HCT116 (cell line): Measurements from ENCODE around the gene MRPS18C. TPM values are rescaled to one million over a fixed set of nuclear protein-coding genes. Genes with fewer than 3 reads are reported as not detected.

Experiments used
- ATAC-seq: fragments of 200-7000 bp; cut with Tn5 transposase; 2 replicates; pipeline ENCODE4 v1.9.1; 2020; ENCODE audit warnings: mild to moderate bottlenecking, moderate library complexity
- BruUV-seq: library from RNA; stranded (reverse); fragments of 400-500 nt; replicated peaks from 2 replicates; lab custom pipeline; 2021; lab: Mats Ljungman, UMichigan
- CTCF ChIA-PET: fragments of 300-600 bp; sonication (Branson Sonifier 250); formaldehyde crosslinking; loops from one replicate; lab custom pipeline; 2021; ENCODE audit warnings: antibody characterized with exemption; lab: Charles Lee
- POLR2A ChIA-PET: fragments of 300-600, 350-600 bp; sonication (Branson Sonifier 250); formaldehyde crosslinking; loops from one replicate; lab custom pipeline; 2021; ENCODE audit warnings: antibody characterized with exemption; lab: Charles Lee
- RAD21 ChIA-PET, 2 experiments: fragments of 300-600 bp; sonication (Branson Sonifier 250); formaldehyde crosslinking; loops; one replicate each; lab custom pipeline; 2023; ENCODE audit warnings: low total read pairs in 2 of 2; ENCODE audit not compliant: uncharacterized antibody in 2 of 2, unreplicated experiment in 2 of 2, low non-redundant PET in 1 of 2; lab: Charles Lee
- DNase-seq: peaks from one replicate; pipeline ENCODE4 v3.0.0-alpha.2; 2010; ENCODE audit warnings: low read depth, low spot score
- H2AFZ ChIP-seq: fragments of 200-600 bp; shearing (Covaris generic), sonication (generic); 2 replicates; pipeline ENCODE4 v1.6.1; 2017; ENCODE audit warnings: low read depth, mixed run types, mixed read lengths, antibody characterized with exemption, low read length; ENCODE audit not compliant: poor library complexity, severe bottlenecking
- H3K27ac ChIP-seq: 2 replicates; pipeline ENCODE4 v1.5.1; 2012; ENCODE audit warnings: low read depth, low read length
- H3K27me3 ChIP-seq: fragments of 200-600 bp; sonication (generic); 2 replicates; pipeline ENCODE4 v1.6.1; 2016; ENCODE audit warnings: mixed run types, low read length, mixed read lengths; ENCODE audit not compliant: insufficient read depth
- H3K36me3 ChIP-seq, 2 experiments: fragments of 200-500 bp in 1 of 2; fragments of 200-600 bp in 1 of 2; sonication (Bioruptor generic) in 1 of 2; sonication (generic) in 1 of 2; 2 replicates each; pipeline versions ENCODE4 v1.5.1 to v1.6.1; 2014 to 2016; ENCODE audit warnings: low read length in 2 of 2, inconsistent platforms in 1 of 2, mixed read lengths in 1 of 2, mixed run types in 1 of 2; ENCODE audit not compliant: insufficient read depth in 2 of 2, control insufficient read depth in 1 of 2
- H3K4me1 ChIP-seq, 2 experiments: fragments of 200-600 bp in 1 of 2; sonication (generic) in 1 of 2; 2 replicates each; pipeline versions ENCODE4 v1.5.1 to v1.6.1; 2012 to 2017; ENCODE audit warnings: low read length in 2 of 2, inconsistent platforms in 1 of 2, mild to moderate bottlenecking in 1 of 2, mixed read lengths in 1 of 2, mixed run types in 1 of 2, moderate library complexity in 1 of 2; ENCODE audit not compliant: insufficient read depth in 2 of 2, control insufficient read depth in 1 of 2
- H3K4me2 ChIP-seq: fragments of 200-600 bp; sonication (generic); 2 replicates; pipeline ENCODE4 v1.6.1; 2017; ENCODE audit warnings: mixed run types, low read length, mixed read lengths
- H3K4me3 ChIP-seq, 2 experiments: fragments of 200-600 bp in 1 of 2; sonication (generic) in 1 of 2; replicated peaks in 1 of 2; 2 replicates each; pipeline ENCODE4 v1.5.1; 2011 to 2016; ENCODE audit warnings: low read length in 2 of 2, control low read depth in 1 of 2, low read depth in 1 of 2, mild to moderate bottlenecking in 1 of 2, mixed read lengths in 1 of 2, mixed run types in 1 of 2
- H3K79me2 ChIP-seq: fragments of 200-600 bp; sonication (generic); 2 replicates; pipeline ENCODE4 v1.6.1; 2017; ENCODE audit warnings: mild to moderate bottlenecking, mixed run types, low read length, moderate library complexity, mixed read lengths; ENCODE audit not compliant: insufficient read depth
- H3K9ac ChIP-seq: fragments of 200-600 bp; sonication (generic); 2 replicates; pipeline ENCODE4 v1.6.1; 2016; ENCODE audit warnings: low read length, mixed read lengths
- H3K9me2 ChIP-seq: fragments of 200-600 bp; sonication (generic), shearing (Covaris generic); 2 replicates; pipeline ENCODE4 v1.6.1; 2017; ENCODE audit warnings: mixed run types, mild to moderate bottlenecking, moderate library complexity; ENCODE audit not compliant: insufficient read depth
- H3K9me3 ChIP-seq, 2 experiments: fragments of 200-500 bp in 1 of 2; fragments of 200-600 bp in 1 of 2; sonication (Bioruptor generic) in 1 of 2; sonication (generic) in 1 of 2; 2 replicates each; pipeline ENCODE4 v1.6.1; 2014 to 2017; ENCODE audit warnings: low read length in 2 of 2, mixed read lengths in 2 of 2, inconsistent platforms in 1 of 2, low read depth in 1 of 2, mild to moderate bottlenecking in 1 of 2, mixed run types in 1 of 2, moderate library complexity in 1 of 2; ENCODE audit not compliant: control insufficient read depth in 1 of 2, insufficient read depth in 1 of 2
- H4K20me1 ChIP-seq: fragments of 200-600 bp; sonication (generic), shearing (Covaris generic); 2 replicates; pipeline ENCODE4 v1.6.1; 2017; ENCODE audit warnings: mixed run types, mild to moderate bottlenecking, moderate library complexity; ENCODE audit not compliant: insufficient read depth
- CBX3 ChIP-seq: IDR thresholded peaks from 2 replicates; pipeline ENCODE4 v1.6.1; 2012; ENCODE audit warnings: low read depth
- EGR1 ChIP-seq: IDR thresholded peaks from 2 replicates; pipeline ENCODE4 v1.6.1; 2012; ENCODE audit warnings: low read depth
- ELF1 ChIP-seq: IDR thresholded peaks from 2 replicates; pipeline ENCODE4 v1.6.1; 2012; ENCODE audit warnings: low read depth, borderline replicate concordance
- POLR2AphosphoS5 ChIP-seq: IDR thresholded peaks from 2 replicates; pipeline ENCODE4 v1.6.1; 2011; ENCODE audit warnings: mild to moderate bottlenecking, low read depth, low read length, moderate library complexity
- RAD21 ChIP-seq: IDR thresholded peaks from 2 replicates; pipeline ENCODE4 v1.6.1; 2012; ENCODE audit warnings: low read depth, mild to moderate bottlenecking
- SP1 ChIP-seq: IDR thresholded peaks from 2 replicates; pipeline ENCODE4 v1.6.1; 2012; ENCODE audit warnings: low read depth
- ZFX ChIP-seq: fragments of 450-650 bp; IDR thresholded peaks from 2 replicates; pipeline ENCODE4 v1.6.1; 2017
- intact Hi-C: fragments of 100-400 bp; cut with micrococcal nuclease; formaldehyde crosslinking; loops from 2 replicates; pipeline ENCODE4 v1.10.0; 2022
- total RNA-seq: library from RNA; stranded (reverse); gene quantifications from one replicate; pipeline ENCODE4 v1.2.1, GENCODE V29; 2021; ENCODE audit not compliant: unreplicated experiment
- TF ChIP-seq, protein P1 (sequence below): IDR thresholded peaks from 2 replicates; pipeline ENCODE4 v1.6.1; 2011; ENCODE audit warnings: mild to moderate bottlenecking, low read length, moderate library complexity; ENCODE audit not compliant: insufficient replicate concordance; ENCODE audit errors: extremely low read depth
- TF ChIP-seq, protein P2 (sequence below): IDR thresholded peaks from 2 replicates; pipeline ENCODE4 v1.6.1; 2012
- TF ChIP-seq, protein P3 (sequence below), 3 experiments: fragments of 200-600 bp in 1 of 3; sonication (generic) in 1 of 3; IDR thresholded peaks in 2 of 3; conservative IDR thresholded peaks in 1 of 3; 2 replicates each; pipeline ENCODE4 v1.5.1; 2012 to 2017; ENCODE audit warnings: low read depth in 2 of 3, low read length in 2 of 3, antibody characterized with exemption in 1 of 3, borderline replicate concordance in 1 of 3, control low read depth in 1 of 3, mild to moderate bottlenecking in 1 of 3, mixed read lengths in 1 of 3, mixed run types in 1 of 3, moderate library complexity in 1 of 3; ENCODE audit not compliant: insufficient read depth in 1 of 3

Gene MRPS18C
- total RNA-seq, 1 experiment from 2014 or later = 59.1 TPM

DNA sequence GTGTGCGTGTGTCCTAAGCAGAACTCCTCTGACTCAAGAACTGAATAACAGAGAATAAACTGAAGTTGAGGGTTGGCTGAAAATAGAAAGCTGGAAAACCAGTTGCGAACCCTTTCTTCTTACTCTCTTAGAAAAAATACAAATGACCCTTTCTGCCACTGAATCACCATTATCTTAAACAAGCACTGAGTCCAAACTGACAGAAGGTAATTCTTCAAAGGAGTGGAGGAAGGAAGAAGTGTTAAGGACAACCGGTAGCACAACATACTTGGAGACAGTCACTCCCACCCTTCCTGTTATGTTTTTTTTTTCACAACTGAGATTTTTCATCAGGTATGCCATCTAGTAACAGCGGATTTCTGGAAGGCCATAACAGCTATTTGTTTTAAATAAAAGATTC is 38.3 kb upstream of the MRPS18C start:
- no peaks in the 10 kb centered on the region for H3K9me3 ChIP-seq
- H3K4me1 ChIP-seq = no peaks in the 10 kb centered on the region
- H3K9me2 ChIP-seq = no peaks in the 10 kb centered on the region
- peaks cover 0 to 4% of the 10 kb centered on the region in 2 experiments; a peak in 2 of 4 replicates for H3K36me3 ChIP-seq
- CTCF ChIA-PET = no interaction called here
- no peaks in the 10 kb centered on the region for H3K27me3 ChIP-seq
- POLR2A ChIA-PET = no interaction called here
- no peaks in the 10 kb centered on the region for H3K79me2 ChIP-seq
- RAD21 ChIA-PET = no interaction called here
- H4K20me1 ChIP-seq = no peaks in the 10 kb centered on the region
- no peak overlapping the region for H3K4me3 ChIP-seq
- TF ChIP-seq ZFX = no peak
- TF ChIP-seq EGR1 = no peak
- no peak for TF ChIP-seq ELF1
- no peak for TF ChIP-seq SP1
- TF ChIP-seq, protein P1, sequence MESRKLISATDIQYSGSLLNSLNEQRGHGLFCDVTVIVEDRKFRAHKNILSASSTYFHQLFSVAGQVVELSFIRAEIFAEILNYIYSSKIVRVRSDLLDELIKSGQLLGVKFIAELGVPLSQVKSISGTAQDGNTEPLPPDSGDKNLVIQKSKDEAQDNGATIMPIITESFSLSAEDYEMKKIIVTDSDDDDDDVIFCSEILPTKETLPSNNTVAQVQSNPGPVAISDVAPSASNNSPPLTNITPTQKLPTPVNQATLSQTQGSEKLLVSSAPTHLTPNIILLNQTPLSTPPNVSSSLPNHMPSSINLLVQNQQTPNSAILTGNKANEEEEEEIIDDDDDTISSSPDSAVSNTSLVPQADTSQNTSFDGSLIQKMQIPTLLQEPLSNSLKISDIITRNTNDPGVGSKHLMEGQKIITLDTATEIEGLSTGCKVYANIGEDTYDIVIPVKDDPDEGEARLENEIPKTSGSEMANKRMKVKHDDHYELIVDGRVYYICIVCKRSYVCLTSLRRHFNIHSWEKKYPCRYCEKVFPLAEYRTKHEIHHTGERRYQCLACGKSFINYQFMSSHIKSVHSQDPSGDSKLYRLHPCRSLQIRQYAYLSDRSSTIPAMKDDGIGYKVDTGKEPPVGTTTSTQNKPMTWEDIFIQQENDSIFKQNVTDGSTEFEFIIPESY = no peak
- TF ChIP-seq RAD21 = no peak
- no peak for TF ChIP-seq CBX3
- TF ChIP-seq, protein P2, sequence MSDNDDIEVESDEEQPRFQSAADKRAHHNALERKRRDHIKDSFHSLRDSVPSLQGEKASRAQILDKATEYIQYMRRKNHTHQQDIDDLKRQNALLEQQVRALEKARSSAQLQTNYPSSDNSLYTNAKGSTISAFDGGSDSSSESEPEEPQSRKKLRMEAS = no peak
- TF ChIP-seq, protein P3, sequence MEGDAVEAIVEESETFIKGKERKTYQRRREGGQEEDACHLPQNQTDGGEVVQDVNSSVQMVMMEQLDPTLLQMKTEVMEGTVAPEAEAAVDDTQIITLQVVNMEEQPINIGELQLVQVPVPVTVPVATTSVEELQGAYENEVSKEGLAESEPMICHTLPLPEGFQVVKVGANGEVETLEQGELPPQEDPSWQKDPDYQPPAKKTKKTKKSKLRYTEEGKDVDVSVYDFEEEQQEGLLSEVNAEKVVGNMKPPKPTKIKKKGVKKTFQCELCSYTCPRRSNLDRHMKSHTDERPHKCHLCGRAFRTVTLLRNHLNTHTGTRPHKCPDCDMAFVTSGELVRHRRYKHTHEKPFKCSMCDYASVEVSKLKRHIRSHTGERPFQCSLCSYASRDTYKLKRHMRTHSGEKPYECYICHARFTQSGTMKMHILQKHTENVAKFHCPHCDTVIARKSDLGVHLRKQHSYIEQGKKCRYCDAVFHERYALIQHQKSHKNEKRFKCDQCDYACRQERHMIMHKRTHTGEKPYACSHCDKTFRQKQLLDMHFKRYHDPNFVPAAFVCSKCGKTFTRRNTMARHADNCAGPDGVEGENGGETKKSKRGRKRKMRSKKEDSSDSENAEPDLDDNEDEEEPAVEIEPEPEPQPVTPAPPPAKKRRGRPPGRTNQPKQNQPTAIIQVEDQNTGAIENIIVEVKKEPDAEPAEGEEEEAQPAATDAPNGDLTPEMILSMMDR (IDR thresholded peaks at IDR 0.05 in 2 of 3, conservative IDR thresholded peaks at IDR 0.05 in 1 of 3; ENCODE audit: borderline replicate concordance in 1 of 3, insufficient read depth in 1 of 3, low read depth in 2 of 3, low read length in 2 of 3) = no peak
- no peak for TF ChIP-seq POLR2AphosphoS5
- H3K27ac ChIP-seq = no peak overlapping the region
- no peak overlapping the region for H3K4me2 ChIP-seq
- DNase-seq = no peak
- no TSS peak for BruUV-seq
- H3K9ac ChIP-seq = no peak overlapping the region
- ATAC-seq = no peak
- no peak overlapping the region for H2AFZ ChIP-seq
- intact Hi-C loops = no loop called here
